ENCODE data around the gene SVOP. TPM values are rescaled to one million over a fixed set of nuclear protein-coding genes. Genes with fewer than 3 reads are reported as not detected.
A peak's percentile ranks its signal among the peaks of the same experiment; 100 is the strongest.

SVOP gene
- polyA plus RNA-seq, 3 donors, result not detected

DNA sequence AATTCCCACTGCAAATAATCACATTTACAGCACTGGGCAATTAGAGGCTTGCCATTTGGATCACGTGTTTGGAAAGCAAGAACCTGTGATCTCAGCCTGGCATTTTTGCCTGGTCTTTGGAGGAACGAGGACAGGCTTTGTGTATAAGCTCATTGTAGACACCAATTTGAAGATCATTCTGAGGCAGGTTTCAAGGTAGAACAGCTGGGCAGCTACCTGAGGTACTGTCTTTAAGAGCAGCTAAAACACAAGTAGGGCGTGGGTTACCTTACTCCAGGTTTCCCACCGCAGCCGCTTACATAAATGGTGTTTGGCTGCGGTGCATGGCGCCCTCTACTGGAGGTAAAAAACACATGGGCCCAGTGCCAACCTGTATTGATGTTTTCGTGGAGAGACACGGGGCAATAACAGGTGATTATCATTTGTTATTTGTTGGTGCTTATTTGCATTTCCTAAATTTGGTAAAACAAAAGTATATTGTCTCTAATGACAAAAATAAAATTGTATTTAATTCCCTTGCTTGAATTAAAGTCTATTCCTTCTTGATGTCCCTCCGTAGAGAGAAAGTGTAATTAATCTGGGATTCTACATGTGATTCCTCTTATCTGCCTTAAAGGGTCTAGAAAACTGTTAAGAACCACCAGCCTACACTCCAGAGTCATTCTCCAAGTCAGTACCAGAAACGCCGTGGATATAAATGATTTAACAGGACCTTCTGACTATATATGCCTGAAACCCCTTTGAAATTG is 69.7 kb downstream of the SVOP start:
- H3K9me3 ChIP-seq (replicated peaks in 1 of 2; ENCODE audit: control insufficient read depth in 1 of 2, insufficient read depth in 1 of 2, low read length in 2 of 2), result peaks cover 0 to 6% of the 10 kb centered on the region in 2 donors
- H3K27me3 ChIP-seq (ENCODE audit: control insufficient read depth in 2 of 2, insufficient read depth in 2 of 2, low read length in 2 of 2), result no peaks in the 10 kb centered on the region
- H2AFZ ChIP-seq (ENCODE audit: insufficient read depth, low read depth, low read length, poor library complexity, severe bottlenecking), result no peak overlapping the region
- TF ChIP-seq, protein P1, sequence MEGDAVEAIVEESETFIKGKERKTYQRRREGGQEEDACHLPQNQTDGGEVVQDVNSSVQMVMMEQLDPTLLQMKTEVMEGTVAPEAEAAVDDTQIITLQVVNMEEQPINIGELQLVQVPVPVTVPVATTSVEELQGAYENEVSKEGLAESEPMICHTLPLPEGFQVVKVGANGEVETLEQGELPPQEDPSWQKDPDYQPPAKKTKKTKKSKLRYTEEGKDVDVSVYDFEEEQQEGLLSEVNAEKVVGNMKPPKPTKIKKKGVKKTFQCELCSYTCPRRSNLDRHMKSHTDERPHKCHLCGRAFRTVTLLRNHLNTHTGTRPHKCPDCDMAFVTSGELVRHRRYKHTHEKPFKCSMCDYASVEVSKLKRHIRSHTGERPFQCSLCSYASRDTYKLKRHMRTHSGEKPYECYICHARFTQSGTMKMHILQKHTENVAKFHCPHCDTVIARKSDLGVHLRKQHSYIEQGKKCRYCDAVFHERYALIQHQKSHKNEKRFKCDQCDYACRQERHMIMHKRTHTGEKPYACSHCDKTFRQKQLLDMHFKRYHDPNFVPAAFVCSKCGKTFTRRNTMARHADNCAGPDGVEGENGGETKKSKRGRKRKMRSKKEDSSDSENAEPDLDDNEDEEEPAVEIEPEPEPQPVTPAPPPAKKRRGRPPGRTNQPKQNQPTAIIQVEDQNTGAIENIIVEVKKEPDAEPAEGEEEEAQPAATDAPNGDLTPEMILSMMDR (IDR thresholded peaks at IDR 0.05), result peak; percentile 97
- no peak overlapping the region for H3K27ac ChIP-seq (ENCODE audit: low read depth in 1 of 2, low read length in 2 of 2)
- peak overlapping the region in 4 of 7 donors; percentile 18 to 45 (median 30) for H3K27ac Mint-ChIP-seq
- no peaks in the 10 kb centered on the region for H4K20me1 ChIP-seq (ENCODE audit: insufficient read depth, low read length)
- no peak overlapping the region for H3K9ac ChIP-seq (ENCODE audit: insufficient read depth, low read length, poor library complexity, severe bottlenecking)
- 28% methylated on average over 8 of the region's 12 CpGs for WGBS (ENCODE audit: insufficient coverage)
- H3K4me2 ChIP-seq (replicated peaks; ENCODE audit: extremely low read depth, low read length, poor library complexity, severe bottlenecking), result no peak overlapping the region
- H3K9me3 Mint-ChIP-seq, result peaks cover 5 to 11% (median 8%) of the 10 kb centered on the region in 7 donors
- H3K4me1 Mint-ChIP-seq, result peaks cover 25% of the 10 kb centered on the region
- DNase-seq, result peak; percentile 61 to 74 (median 66)
- H3K4me1 ChIP-seq (ENCODE audit: control insufficient read depth in 1 of 2, insufficient read depth in 2 of 2, low read length in 2 of 2), result peaks cover 21 to 29% of the 10 kb centered on the region in 2 donors
- no peaks in the 10 kb centered on the region for H3K36me3 ChIP-seq (replicated peaks in 1 of 2; ENCODE audit: control insufficient read depth in 1 of 2, insufficient read depth in 2 of 2, low read length in 2 of 2)
- H3K79me2 ChIP-seq (ENCODE audit: insufficient read depth, low read length), result no peaks in the 10 kb centered on the region
- peaks cover 0 to 3% of the 10 kb centered on the region in 2 donors for H3K36me3 Mint-ChIP-seq
- intact Hi-C loops (cut with micrococcal nuclease), result loop anchor here (5.0 to 10.0 kb wide), 6 partner anchors 69 to 386 kb away; partner anchors contain the start of genes ALKBH2 (in 1 of the 2), DAO (in 1 of the 2), ISCU (in 1 of the 2) and SART3 (in 1 of the 2)
- peaks cover 7 to 10% (median 10%) of the 10 kb centered on the region in 3 donors for H3K27me3 Mint-ChIP-seq (ENCODE audit: low read depth in 3 of 3)
- no peak overlapping the region for H3K4me3 ChIP-seq (replicated peaks in 1 of 3; ENCODE audit: low read depth in 2 of 3, low read length in 3 of 3)
- no peak overlapping the region for H3K4me3 Mint-ChIP-seq

DNA sequence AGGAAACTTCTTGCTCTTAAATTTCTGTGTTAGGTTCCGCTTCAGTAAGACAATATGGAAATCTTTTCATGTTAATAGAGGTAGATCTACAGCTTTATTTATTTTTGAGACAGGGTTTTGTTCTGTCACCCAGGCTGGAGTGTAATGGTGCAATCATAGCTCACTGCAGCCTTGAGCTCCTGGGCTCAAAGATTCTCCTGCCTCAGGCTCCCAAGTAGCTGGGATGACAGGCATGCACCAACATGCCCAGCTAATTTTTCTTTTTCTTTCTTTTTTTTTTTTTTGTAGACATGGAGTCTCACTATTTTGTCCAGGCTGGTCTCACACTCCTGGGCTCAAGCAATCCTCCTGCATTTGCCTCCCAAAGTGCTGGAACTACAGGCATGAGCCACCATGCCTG is 70.9 kb downstream of the SVOP start:
- H3K4me2 ChIP-seq (replicated peaks; ENCODE audit: extremely low read depth, low read length, poor library complexity, severe bottlenecking), result no peak overlapping the region

More for the DNA sequence above, 70.9 kb downstream of the SVOP start:
- peaks cover 27% of the 10 kb centered on the region for H3K4me1 Mint-ChIP-seq
- H3K27ac Mint-ChIP-seq, result peak overlapping the region in 1 of 7 donors; percentile 57
- TF ChIP-seq, protein P1 (IDR thresholded peaks at IDR 0.05), result no peak
- DNase-seq, result no peak
- peaks cover 0 to 6% of the 10 kb centered on the region in 2 donors for H3K9me3 ChIP-seq (replicated peaks in 1 of 2; ENCODE audit: control insufficient read depth in 1 of 2, insufficient read depth in 1 of 2, low read length in 2 of 2)
- H3K27ac ChIP-seq (ENCODE audit: low read depth in 1 of 2, low read length in 2 of 2), result no peak overlapping the region
- no peaks in the 10 kb centered on the region for H4K20me1 ChIP-seq (ENCODE audit: insufficient read depth, low read length)
- H3K36me3 Mint-ChIP-seq, result peaks cover 0 to 3% of the 10 kb centered on the region in 2 donors
- H3K9me3 Mint-ChIP-seq, result peaks cover 5 to 11% (median 8%) of the 10 kb centered on the region in 7 donors
- no CpG with 5 or more reads among the region's 1 CpG for WGBS (ENCODE audit: insufficient coverage)
- H2AFZ ChIP-seq (ENCODE audit: insufficient read depth, low read depth, low read length, poor library complexity, severe bottlenecking), result no peak overlapping the region
- no peak overlapping the region for H3K4me3 Mint-ChIP-seq
- no peak overlapping the region for H3K4me3 ChIP-seq (replicated peaks in 1 of 3; ENCODE audit: low read depth in 2 of 3, low read length in 3 of 3)
- no peak overlapping the region for H3K9ac ChIP-seq (ENCODE audit: insufficient read depth, low read length, poor library complexity, severe bottlenecking)
- intact Hi-C loops (cut with micrococcal nuclease), result loop anchor here (2.0 to 10.0 kb wide), 8 partner anchors 48 to 385 kb away; partner anchors contain the start of genes ALKBH2 (in 1 of the 2), DAO (in 1 of the 2), ISCU (in 1 of the 2) and SART3 (in 1 of the 2)
- peaks cover 21 to 29% of the 10 kb centered on the region in 2 donors for H3K4me1 ChIP-seq (ENCODE audit: control insufficient read depth in 1 of 2, insufficient read depth in 2 of 2, low read length in 2 of 2)
- H3K79me2 ChIP-seq (ENCODE audit: insufficient read depth, low read length), result no peaks in the 10 kb centered on the region
- no peaks in the 10 kb centered on the region for H3K27me3 ChIP-seq (ENCODE audit: control insufficient read depth in 2 of 2, insufficient read depth in 2 of 2, low read length in 2 of 2)
- H3K36me3 ChIP-seq (replicated peaks in 1 of 2; ENCODE audit: control insufficient read depth in 1 of 2, insufficient read depth in 2 of 2, low read length in 2 of 2), result no peaks in the 10 kb centered on the region
- peaks cover 6 to 10% (median 7%) of the 10 kb centered on the region in 3 donors for H3K27me3 Mint-ChIP-seq (ENCODE audit: low read depth in 3 of 3)

All from CD14-positive monocyte (primary cell).